ENCODE measurements around the gene BRCA2. TPM values are rescaled to one million over a fixed set of nuclear protein-coding genes. Genes with fewer than 3 reads are reported as not detected.

The BRCA2 gene
- total and polyA plus RNA-seq, 9 of the 15 experiments (the other 6 are each of a cell fraction or from before 2014, with no cell fraction given): 4.1 to 17.3 (median 5.8) TPM

- Histone ChIP-seq H4K20me1 (replicated peaks; ENCODE audit: control insufficient read depth, insufficient read depth, low read length) (no peaks in the 10 kb centered on the region), H3K79me2 (ENCODE audit: control insufficient read depth, insufficient read depth, low read length) (no peaks in the 10 kb centered on the region), H3K9me1 (ENCODE audit: control insufficient read depth, insufficient read depth, low read length) (no peaks in the 10 kb centered on the region), H3K9ac (ENCODE audit: insufficient read depth in 1 of 2, low read depth in 2 of 2, low read length in 2 of 2) (no peak overlapping the region), H3K36me3 (ENCODE audit: control insufficient read depth, insufficient read depth, low read length) (no peaks in the 10 kb centered on the region), H3K27me3 (ENCODE audit: control insufficient read depth in 2 of 2, insufficient read depth in 2 of 2, low read length in 2 of 2) (no peaks in the 10 kb centered on the region), H3K27ac (ENCODE audit: extremely low read depth, low read depth, low read length) (no peak overlapping the region), H3K4me2 (ENCODE audit: insufficient read depth, low read length) (no peak overlapping the region), H3K4me1 (replicated peaks in 1 of 2; ENCODE audit: control insufficient read depth in 2 of 2, insufficient read depth in 2 of 2, low read length in 2 of 2) (no peaks in the 10 kb centered on the region), H2AFZ (ENCODE audit: low read depth, low read length) (no peak overlapping the region; the same call in 1 of the 2 replicates), H3K4me3 (no peak overlapping the region), H3K9me3 (replicated peaks; ENCODE audit: control insufficient read depth, insufficient read depth, low read depth, low read length) (no peaks in the 10 kb centered on the region)
- TF ChIP-seq, protein P1, sequence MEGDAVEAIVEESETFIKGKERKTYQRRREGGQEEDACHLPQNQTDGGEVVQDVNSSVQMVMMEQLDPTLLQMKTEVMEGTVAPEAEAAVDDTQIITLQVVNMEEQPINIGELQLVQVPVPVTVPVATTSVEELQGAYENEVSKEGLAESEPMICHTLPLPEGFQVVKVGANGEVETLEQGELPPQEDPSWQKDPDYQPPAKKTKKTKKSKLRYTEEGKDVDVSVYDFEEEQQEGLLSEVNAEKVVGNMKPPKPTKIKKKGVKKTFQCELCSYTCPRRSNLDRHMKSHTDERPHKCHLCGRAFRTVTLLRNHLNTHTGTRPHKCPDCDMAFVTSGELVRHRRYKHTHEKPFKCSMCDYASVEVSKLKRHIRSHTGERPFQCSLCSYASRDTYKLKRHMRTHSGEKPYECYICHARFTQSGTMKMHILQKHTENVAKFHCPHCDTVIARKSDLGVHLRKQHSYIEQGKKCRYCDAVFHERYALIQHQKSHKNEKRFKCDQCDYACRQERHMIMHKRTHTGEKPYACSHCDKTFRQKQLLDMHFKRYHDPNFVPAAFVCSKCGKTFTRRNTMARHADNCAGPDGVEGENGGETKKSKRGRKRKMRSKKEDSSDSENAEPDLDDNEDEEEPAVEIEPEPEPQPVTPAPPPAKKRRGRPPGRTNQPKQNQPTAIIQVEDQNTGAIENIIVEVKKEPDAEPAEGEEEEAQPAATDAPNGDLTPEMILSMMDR (IDR thresholded peaks at IDR 0.05 in 2 of 3, conservative IDR thresholded peaks at IDR 0.05 in 1 of 3; ENCODE audit: insufficient read depth in 2 of 3, low read depth in 1 of 3, low read length in 3 of 3): peak; percentile 52 to 66 (median 66)
- TF ChIP-seq MTF1 (CRISPR knock-in tag; IDR thresholded peaks at IDR 0.05; ENCODE audit: borderline replicate concordance): no peak
- TF ChIP-seq YY1 (IDR thresholded peaks at IDR 0.05; ENCODE audit: borderline replicate concordance in 1 of 3, control insufficient read depth in 1 of 3, extremely low read depth in 1 of 3, insufficient read depth in 3 of 3, insufficient read length in 1 of 3, insufficient replicate concordance in 2 of 3, low read depth in 1 of 3, low read length in 2 of 3): peak in 1 of 3 experiments; percentile 69
- TF ChIP-seq TCFL5 (CRISPR knock-in tag; conservative IDR thresholded peaks at IDR 0.05): no peak
- peak in 1 of 2 experiments; percentile 34; a peak in 1 of 4 replicates for TF ChIP-seq RAD21 (CRISPR knock-in tag; conservative IDR thresholded peaks at IDR 0.05 in 1 of 2, IDR thresholded peaks at IDR 0.05 in 1 of 2)
- no peak for TF ChIP-seq ZBTB34 (CRISPR knock-in tag; IDR thresholded peaks at IDR 0.05)
- ChIA-PET POLR2A (no interaction called here), CTCF (ENCODE audit: low intra/inter-chr PET ratio) (no interaction called here)
- DNase-seq (ENCODE audit: extremely low read depth in 1 of 4, low spot score in 3 of 4) (peak in 3 of 4 experiments; percentile 11 to 35 (median 25)), FAIRE-seq (peak; percentile 15), ATAC-seq (peak; percentile 91)
- in situ Hi-C loops (cut with MboI) (no loop called here), intact Hi-C loops (cut with micrococcal nuclease) (no loop called here)
- BruUV-seq (replicated peaks): no TSS peak
Observed at GRCh38 chr13:32415019-32415418, 99.7 kb downstream of the BRCA2 start.
